Memory B cell (primary cell): Measurements from ENCODE around the gene ELMO1.
A peak's percentile ranks its signal among the peaks of the same experiment; 100 is the strongest.

ENCODE experiments used
- ATAC-seq: fragments of 150-1000 bp; cut with Tn5 transposase; 2 replicates; pipeline ENCODE4 v1.10.0; 2021; ENCODE audit warnings: low read depth, mild to moderate bottlenecking, moderate library complexity
- DNase-seq, 2 donors: peaks; one replicate each; pipeline ENCODE4 v3.0.0; 2022; ENCODE audit warnings: low spot score in 2 of 2
- H3K27ac Mint-ChIP-seq: one replicate; pipeline ENCODE4 v1.8.0; 2022; ENCODE audit warnings: mild to moderate bottlenecking, moderate library complexity, mixed read lengths
- H3K27me3 Mint-ChIP-seq: one replicate; pipeline ENCODE4 v1.8.0; 2022; ENCODE audit warnings: mixed read lengths
- H3K36me3 Mint-ChIP-seq: one replicate; pipeline ENCODE4 v1.8.0; 2022; ENCODE audit warnings: mild to moderate bottlenecking, mixed read lengths
- H3K4me1 Mint-ChIP-seq: one replicate; pipeline ENCODE4 v1.8.0; 2022; ENCODE audit warnings: mixed read lengths
- H3K4me3 Mint-ChIP-seq: one replicate; pipeline ENCODE4 v1.8.0; 2022; ENCODE audit warnings: mild to moderate bottlenecking, moderate library complexity, mixed read lengths
- H3K9me3 Mint-ChIP-seq: one replicate; pipeline ENCODE4 v1.8.0; 2022; ENCODE audit warnings: mixed read lengths

ELMO1 gene

GRCh38 chr7:37448636-37449361 lies at the start of gene ELMO1:
ELMO1 (minus strand) TSS chr7:37448864; CDS start chr7:37342690, 106,174 bp downstream.
- H3K27me3 Mint-ChIP-seq: no peaks in the 10 kb centered on the region
- peak within 1 kb of the TSS; percentile 99 for H3K27ac Mint-ChIP-seq
- peaks cover 9% of the 10 kb centered on the region for H3K36me3 Mint-ChIP-seq
- peaks cover 20% of the 10 kb centered on the region for H3K4me1 Mint-ChIP-seq
- H3K4me3 Mint-ChIP-seq: peak within 1 kb of the TSS; percentile 88
- no peaks in the 10 kb centered on the region for H3K9me3 Mint-ChIP-seq
- DNase-seq (peak; percentile 85 to 86), ATAC-seq (peak; percentile 73)

GRCh38 chr7:37497576-37497975 lies 48.9 kb upstream of the ELMO1 start:
- H3K36me3 Mint-ChIP-seq: no peaks in the 10 kb centered on the region
- no peak for DNase-seq
- H3K27ac Mint-ChIP-seq: no peak overlapping the region
- no peak overlapping the region for H3K4me3 Mint-ChIP-seq
- no peak for ATAC-seq
- H3K9me3 Mint-ChIP-seq: no peaks in the 10 kb centered on the region
- no peaks in the 10 kb centered on the region for H3K27me3 Mint-ChIP-seq
- peaks cover 4% of the 10 kb centered on the region for H3K4me1 Mint-ChIP-seq

GRCh38 chr7:37495574-37496184 lies 47.0 kb upstream of the ELMO1 start:
- Mint-ChIP-seq H3K4me1 (peaks cover 4% of the 10 kb centered on the region), H3K9me3 (no peaks in the 10 kb centered on the region), H3K36me3 (no peaks in the 10 kb centered on the region), H3K27me3 (no peaks in the 10 kb centered on the region), H3K4me3 (no peak overlapping the region), H3K27ac (no peak overlapping the region)
- DNase-seq: peak in 1 of 2 donors; percentile 25
- no peak for ATAC-seq

GRCh38 chr7:37494926-37495325 lies 46.3 kb upstream of the ELMO1 start:
- no peaks in the 10 kb centered on the region for H3K9me3 Mint-ChIP-seq
- no peaks in the 10 kb centered on the region for H3K27me3 Mint-ChIP-seq
- ATAC-seq: no peak
- no peak overlapping the region for H3K4me3 Mint-ChIP-seq
- no peaks in the 10 kb centered on the region for H3K36me3 Mint-ChIP-seq
- H3K27ac Mint-ChIP-seq: no peak overlapping the region
- no peak for DNase-seq
- H3K4me1 Mint-ChIP-seq: peaks cover 4% of the 10 kb centered on the region

GRCh38 chr7:37493810-37494209 lies 45.1 kb upstream of the ELMO1 start:
- no peak for DNase-seq
- ATAC-seq: no peak
- no peaks in the 10 kb centered on the region for H3K9me3 Mint-ChIP-seq
- peaks cover 4% of the 10 kb centered on the region for H3K4me1 Mint-ChIP-seq
- H3K27ac Mint-ChIP-seq: no peak overlapping the region
- H3K4me3 Mint-ChIP-seq: no peak overlapping the region
- no peaks in the 10 kb centered on the region for H3K27me3 Mint-ChIP-seq
- H3K36me3 Mint-ChIP-seq: no peaks in the 10 kb centered on the region

GRCh38 chr7:37493123-37493522 lies 44.5 kb upstream of the ELMO1 start:
- Mint-ChIP-seq H3K27me3 (no peaks in the 10 kb centered on the region), H3K9me3 (no peaks in the 10 kb centered on the region), H3K4me1 (peaks cover 4% of the 10 kb centered on the region), H3K36me3 (no peaks in the 10 kb centered on the region), H3K4me3 (no peak overlapping the region), H3K27ac (no peak overlapping the region)
- ATAC-seq (no peak), DNase-seq (no peak)

- H3K27ac Mint-ChIP-seq: no peak overlapping the region
- H3K4me3 Mint-ChIP-seq: no peak overlapping the region
- H3K9me3 Mint-ChIP-seq: no peaks in the 10 kb centered on the region
- H3K36me3 Mint-ChIP-seq: no peaks in the 10 kb centered on the region
- H3K4me1 Mint-ChIP-seq: no peaks in the 10 kb centered on the region
- no peak for ATAC-seq
- DNase-seq: no peak
- no peaks in the 10 kb centered on the region for H3K27me3 Mint-ChIP-seq
Observed at GRCh38 chr7:37491919-37492694, 43.4 kb upstream of the ELMO1 start.

GRCh38 chr7:37489703-37490102 lies 41.0 kb upstream of the ELMO1 start:
- no peak overlapping the region for H3K27ac Mint-ChIP-seq
- ATAC-seq: no peak
- no peaks in the 10 kb centered on the region for H3K36me3 Mint-ChIP-seq
- no peaks in the 10 kb centered on the region for H3K4me1 Mint-ChIP-seq
- H3K9me3 Mint-ChIP-seq: no peaks in the 10 kb centered on the region
- no peaks in the 10 kb centered on the region for H3K27me3 Mint-ChIP-seq
- H3K4me3 Mint-ChIP-seq: no peak overlapping the region
- no peak for DNase-seq

GRCh38 chr7:37488163-37488764 lies 39.6 kb upstream of the ELMO1 start:
- no peaks in the 10 kb centered on the region for H3K36me3 Mint-ChIP-seq
- DNase-seq (no peak), ATAC-seq (no peak)
- no peaks in the 10 kb centered on the region for H3K27me3 Mint-ChIP-seq
- H3K27ac Mint-ChIP-seq: no peak overlapping the region
- H3K4me1 Mint-ChIP-seq: no peaks in the 10 kb centered on the region
- no peak overlapping the region for H3K4me3 Mint-ChIP-seq
- H3K9me3 Mint-ChIP-seq: no peaks in the 10 kb centered on the region

GRCh38 chr7:37484426-37485073 lies 35.9 kb upstream of the ELMO1 start:
- H3K27me3 Mint-ChIP-seq: peaks cover 9% of the 10 kb centered on the region
- no peaks in the 10 kb centered on the region for H3K36me3 Mint-ChIP-seq
- no peak for DNase-seq
- H3K9me3 Mint-ChIP-seq: no peaks in the 10 kb centered on the region
- H3K4me1 Mint-ChIP-seq: no peaks in the 10 kb centered on the region
- ATAC-seq: no peak
- H3K4me3 Mint-ChIP-seq: no peak overlapping the region
- H3K27ac Mint-ChIP-seq: no peak overlapping the region

- no peak for DNase-seq
- Mint-ChIP-seq H3K4me1 (no peaks in the 10 kb centered on the region), H3K36me3 (no peaks in the 10 kb centered on the region), H3K27me3 (peaks cover 11% of the 10 kb centered on the region), H3K9me3 (no peaks in the 10 kb centered on the region), H3K4me3 (no peak overlapping the region), H3K27ac (no peak overlapping the region)
- ATAC-seq: no peak
Observed at GRCh38 chr7:37483627-37484026, 35.0 kb upstream of the ELMO1 start.

- H3K4me3 Mint-ChIP-seq: no peak overlapping the region
- H3K36me3 Mint-ChIP-seq: no peaks in the 10 kb centered on the region
- DNase-seq (no peak), ATAC-seq (no peak)
- H3K4me1 Mint-ChIP-seq: no peaks in the 10 kb centered on the region
- no peak overlapping the region for H3K27ac Mint-ChIP-seq
- H3K27me3 Mint-ChIP-seq: peaks cover 11% of the 10 kb centered on the region
- no peaks in the 10 kb centered on the region for H3K9me3 Mint-ChIP-seq
Observed at GRCh38 chr7:37482953-37483352, 34.3 kb upstream of the ELMO1 start.

- DNase-seq (no peak), ATAC-seq (no peak)
- Mint-ChIP-seq H3K4me3 (no peak overlapping the region), H3K4me1 (no peaks in the 10 kb centered on the region), H3K9me3 (no peaks in the 10 kb centered on the region), H3K36me3 (no peaks in the 10 kb centered on the region), H3K27ac (no peak overlapping the region), H3K27me3 (peaks cover 11% of the 10 kb centered on the region)
Observed at GRCh38 chr7:37482505-37482904, 33.8 kb upstream of the ELMO1 start.
